Panc1 (cell line): ENCODE results near the gene MPI. TPM values are rescaled to one million over a fixed set of nuclear protein-coding genes. Genes with fewer than 3 reads are reported as not detected.
"Not testable (repeated sequence)": the region's sequence is repeated elsewhere in the genome, so short reads cannot be mapped to it uniquely, and the experiment has no call there.

ENCODE experiments used
- ATAC-seq: fragments of 200-7000 bp; cut with Tn5 transposase; 2 replicates; pipeline ENCODE4 v1.9.1; 2020; ENCODE audit warnings: mild to moderate bottlenecking, moderate library complexity
- BruUV-seq: library from RNA; stranded (reverse); fragments of 400-500 nt; replicated peaks from 2 replicates; lab custom pipeline; 2021; lab: Mats Ljungman, UMichigan
- CTCF ChIA-PET: fragments of 300-600 bp; sonication (Branson Sonifier 250); formaldehyde crosslinking; loops from one replicate; lab custom pipeline; 2022; ENCODE audit warnings: antibody characterized with exemption; lab: Charles Lee
- POLR2A ChIA-PET: fragments of 300-600 bp; sonication (Branson Sonifier 250); formaldehyde crosslinking; loops from one replicate; lab custom pipeline; 2022; ENCODE audit warnings: antibody characterized with exemption; lab: Charles Lee
- DNase-seq: peaks from one replicate; pipeline ENCODE4 v3.0.0-alpha.2; 2010; ENCODE audit warnings: low read depth, low spot score
- H3K27ac ChIP-seq: 2 replicates; pipeline ENCODE4 v1.5.1; 2011; ENCODE audit warnings: mild to moderate bottlenecking, low read length, inconsistent platforms
- H3K27me3 ChIP-seq: fragments of 200-500 bp; sonication (Bioruptor generic); 2 replicates; pipeline ENCODE4 v1.6.0; 2014; ENCODE audit warnings: low read length, inconsistent platforms; ENCODE audit not compliant: control insufficient read depth, insufficient read depth
- H3K36me3 ChIP-seq: fragments of 200-500 bp; sonication (Bioruptor generic); 2 replicates; pipeline ENCODE4 v1.5.1; 2014; ENCODE audit warnings: inconsistent platforms, mild to moderate bottlenecking, low read length, moderate library complexity; ENCODE audit not compliant: control insufficient read depth, insufficient read depth
- H3K4me1 ChIP-seq: 2 replicates; pipeline ENCODE4 v1.5.1; 2011; ENCODE audit warnings: inconsistent platforms, mild to moderate bottlenecking, low read length, moderate library complexity; ENCODE audit not compliant: control insufficient read depth, insufficient read depth
- H3K4me3 ChIP-seq, 2 experiments: 2 replicates each; pipeline ENCODE4 v1.5.1; 2011 to 2012; ENCODE audit warnings: low read depth in 2 of 2, low read length in 2 of 2, mild to moderate bottlenecking in 2 of 2, inconsistent platforms in 1 of 2, moderate library complexity in 1 of 2
- H3K9me3 ChIP-seq: fragments of 200-500 bp; sonication (Bioruptor generic); 2 replicates; pipeline ENCODE4 v1.5.1; 2014; ENCODE audit warnings: low read depth, mild to moderate bottlenecking, inconsistent platforms, low read length, moderate library complexity; ENCODE audit not compliant: control insufficient read depth, insufficient read depth
- CTCF ChIP-seq: fragments of 450-650 bp; IDR thresholded peaks from 2 replicates; pipeline ENCODE4 v1.5.1; 2017; ENCODE audit warnings: mild to moderate bottlenecking
- POLR2AphosphoS5 ChIP-seq: IDR thresholded peaks from 2 replicates; pipeline ENCODE4 v1.6.1; 2012; ENCODE audit warnings: mild to moderate bottlenecking, low read depth, low read length, moderate library complexity
- REST ChIP-seq, 2 experiments: IDR thresholded peaks; 2 replicates each; pipeline ENCODE4 v1.6.1; 2011 to 2012; ENCODE audit warnings: low read depth in 2 of 2, control low read depth in 1 of 2, low read length in 1 of 2, mild to moderate bottlenecking in 1 of 2, moderate library complexity in 1 of 2; ENCODE audit not compliant: insufficient read depth in 1 of 2
- SIN3A ChIP-seq: IDR thresholded peaks from 2 replicates; pipeline ENCODE4 v1.6.1; 2012; ENCODE audit warnings: low read depth, mild to moderate bottlenecking, low read length, moderate library complexity, borderline replicate concordance; ENCODE audit not compliant: insufficient read depth
- TCF7L2 ChIP-seq: IDR thresholded peaks from 2 replicates; pipeline ENCODE4 v1.6.1; 2011; ENCODE audit warnings: mild to moderate bottlenecking, low read depth, low read length, inconsistent platforms
- in situ Hi-C: cut with HindIII; loops from 2 replicates; pipeline ENCODE4 v1.10.0; 2016; ENCODE audit warnings: low sequenced_read_pairs, low pct_unique_long_range_greater_than_20kb
- intact Hi-C: fragments of 100-400 bp; cut with micrococcal nuclease; formaldehyde crosslinking; loops from one replicate; pipeline ENCODE4 v1.10.0; 2022; ENCODE audit not compliant: unreplicated experiment
- total RNA-seq: library from RNA; stranded (reverse); gene quantifications from one replicate; pipeline ENCODE4 v1.2.1, GENCODE V29; 2021; ENCODE audit not compliant: unreplicated experiment

MPI gene
- total RNA-seq, 1 experiment from 2014 or later: 45.8 TPM

GRCh38 chr15:74913041-74913440 is 23.2 kb downstream of the MPI start:
- Histone ChIP-seq H3K27me3 (no peaks in the 10 kb centered on the region), H3K9me3 (no peaks in the 10 kb centered on the region), H3K4me3 (no peak overlapping the region), H3K36me3 (0 out of 2 replicates have a peak, but pooled peaks cover 4% of the 10 kb centered on the region), H3K27ac (no peak overlapping the region), H3K4me1 (no peaks in the 10 kb centered on the region)
- no peak for TF ChIP-seq SIN3A
- no peak for TF ChIP-seq CTCF
- TF ChIP-seq POLR2AphosphoS5: no peak
- TF ChIP-seq TCF7L2: no peak
- no peak for TF ChIP-seq REST (IDR thresholded peaks at IDR 0.05; ENCODE audit: insufficient read depth in 1 of 2, low read depth in 2 of 2, low read length in 1 of 2)
- CTCF ChIA-PET: no interaction called here
- BruUV-seq: no TSS peak
- ATAC-seq: no peak
- DNase-seq: no peak
- in situ Hi-C loops (no loop called here), intact Hi-C loops (no loop called here)
- POLR2A ChIA-PET: no interaction called here

- BruUV-seq, intact Hi-C loops, ATAC-seq, H3K27ac ChIP-seq, DNase-seq, H3K36me3 ChIP-seq, H3K4me1 ChIP-seq, POLR2A ChIA-PET, H3K27me3 ChIP-seq, in situ Hi-C loops, H3K4me3 ChIP-seq, CTCF ChIA-PET, H3K9me3 ChIP-seq: not testable (repeated sequence)
These were observed 24.0 kb downstream of the MPI start for GRCh38 chr15:74913799-74914198.

- CTCF ChIA-PET: interaction anchor here (0.7 kb wide), 1 partner anchor 451 kb away, joined by 6 read pairs; the partner anchor contains the start of gene MAN2C1
These were observed 27.8 kb downstream of the MPI start for GRCh38 chr15:74917676-74918075.

More at GRCh38 chr15:74917676-74918075, 27.8 kb downstream of the MPI start:
- in situ Hi-C loops: no loop called here
- BruUV-seq: no TSS peak
- no peak overlapping the region for H3K4me3 ChIP-seq
- H3K27ac ChIP-seq: no peak overlapping the region
- H3K36me3 ChIP-seq: peaks cover 29% of the 10 kb centered on the region
- ATAC-seq (no peak), DNase-seq (no peak)
- POLR2A ChIA-PET: interaction anchor here (0.7 kb wide), 1 partner anchor 44 kb away, joined by 5 read pairs; the partner anchor contains the start of gene SCAMP2
- intact Hi-C loops: no loop called here
- TF ChIP-seq REST (IDR thresholded peaks at IDR 0.05; ENCODE audit: insufficient read depth in 1 of 2, low read depth in 2 of 2, low read length in 1 of 2) (no peak), CTCF (no peak), SIN3A (no peak), POLR2AphosphoS5 (no peak), TCF7L2 (no peak)
- H3K9me3 ChIP-seq: no peaks in the 10 kb centered on the region
- H3K27me3 ChIP-seq: no peaks in the 10 kb centered on the region
- no peaks in the 10 kb centered on the region for H3K4me1 ChIP-seq
